DND-41 (cell line): ENCODE data around the gene SCAF8.

Experiments used
- ATAC-seq: fragments of 200-7000 bp; cut with Tn5 transposase; 3 replicates; pipeline ENCODE4 v1.9.1; 2021; ENCODE audit warnings: low read depth; ENCODE audit not compliant: insufficient read depth
- DNase-seq: peaks from one replicate; pipeline ENCODE4 v3.0.0-alpha.2; 2020
- H2AFZ ChIP-seq: 2 replicates; pipeline ENCODE4 v1.6.0; 2012; ENCODE audit warnings: low read depth, low read length
- H3K27ac ChIP-seq: 2 replicates; pipeline ENCODE4 v1.5.1; 2012; ENCODE audit warnings: low read length, inconsistent platforms
- H3K27me3 ChIP-seq: fragments of 200-600 bp; sonication (generic); 2 replicates; pipeline ENCODE4 v1.6.0; 2012; ENCODE audit warnings: low read length, mild to moderate bottlenecking, inconsistent platforms; ENCODE audit not compliant: insufficient read depth, poor library complexity
- H3K36me3 ChIP-seq: 2 replicates; pipeline ENCODE4 v1.5.1; 2012; ENCODE audit warnings: low read length, inconsistent platforms; ENCODE audit not compliant: insufficient read depth
- H3K4me1 ChIP-seq: 2 replicates; pipeline ENCODE4 v1.5.1; 2012; ENCODE audit warnings: mild to moderate bottlenecking, low read length; ENCODE audit not compliant: insufficient read depth
- H3K4me2 ChIP-seq: 2 replicates; pipeline ENCODE4 v1.6.0; 2012; ENCODE audit warnings: mild to moderate bottlenecking, moderate library complexity, low read length, inconsistent platforms; ENCODE audit not compliant: insufficient read depth
- H3K4me3 ChIP-seq, 2 experiments: fragments of 200-600 bp in 1 of 2; shearing (Covaris generic) in 1 of 2; 2 replicates each; pipeline ENCODE4 v1.5.1; 2012 to 2016; ENCODE audit warnings: inconsistent platforms in 2 of 2, low read length in 2 of 2, mild to moderate bottlenecking in 2 of 2, low read depth in 1 of 2, moderate library complexity in 1 of 2
- H3K79me2 ChIP-seq: 2 replicates; pipeline ENCODE4 v1.6.0; 2012; ENCODE audit warnings: low read length, inconsistent platforms; ENCODE audit not compliant: insufficient read depth
- H3K9ac ChIP-seq: 2 replicates; pipeline ENCODE4 v1.6.0; 2012; ENCODE audit warnings: low read depth, mild to moderate bottlenecking, inconsistent platforms, low read length, moderate library complexity
- H3K9me3 ChIP-seq: 2 replicates; pipeline ENCODE4 v1.5.1; 2012; ENCODE audit warnings: low read length, moderate library complexity, mild to moderate bottlenecking, inconsistent platforms; ENCODE audit not compliant: insufficient read depth, severe bottlenecking
- H4K20me1 ChIP-seq: 2 replicates; pipeline ENCODE4 v1.6.0; 2012; ENCODE audit warnings: low read length; ENCODE audit not compliant: insufficient read depth
- EZH2 ChIP-seq: IDR thresholded peaks from 3 replicates; pipeline ENCODE4 v1.6.1; 2012; ENCODE audit warnings: borderline replicate concordance, low read depth, mild to moderate bottlenecking, moderate library complexity, low read length, inconsistent platforms; ENCODE audit not compliant: severe bottlenecking
- TF ChIP-seq, protein P1 (sequence below): IDR thresholded peaks from 2 replicates; pipeline ENCODE4 v1.5.1; 2012; ENCODE audit warnings: borderline replicate concordance, low read length, moderate library complexity, mild to moderate bottlenecking; ENCODE audit not compliant: poor library complexity, severe bottlenecking; ENCODE audit errors: extremely low read depth

Gene SCAF8

DNA sequence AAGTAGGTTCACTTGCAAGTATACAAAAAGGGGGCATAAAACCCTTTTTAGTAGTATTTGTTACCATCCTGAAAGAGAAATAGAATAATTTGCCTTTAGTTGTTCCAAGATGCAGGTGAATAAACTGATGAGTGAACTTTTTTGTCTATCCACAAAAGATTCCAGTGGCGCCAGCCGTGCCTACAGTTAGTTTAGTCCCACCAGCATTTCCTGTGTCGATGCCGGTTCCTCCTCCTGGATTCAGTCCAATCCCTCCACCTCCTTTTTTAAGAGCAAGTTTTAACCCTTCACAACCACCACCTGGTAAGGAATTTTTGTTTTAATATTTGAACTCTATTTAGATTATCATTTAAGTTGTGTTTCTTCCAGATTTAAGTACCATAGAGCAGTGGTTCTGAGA is 90.9 kb downstream of the SCAF8 start:
- TF ChIP-seq, protein P1, sequence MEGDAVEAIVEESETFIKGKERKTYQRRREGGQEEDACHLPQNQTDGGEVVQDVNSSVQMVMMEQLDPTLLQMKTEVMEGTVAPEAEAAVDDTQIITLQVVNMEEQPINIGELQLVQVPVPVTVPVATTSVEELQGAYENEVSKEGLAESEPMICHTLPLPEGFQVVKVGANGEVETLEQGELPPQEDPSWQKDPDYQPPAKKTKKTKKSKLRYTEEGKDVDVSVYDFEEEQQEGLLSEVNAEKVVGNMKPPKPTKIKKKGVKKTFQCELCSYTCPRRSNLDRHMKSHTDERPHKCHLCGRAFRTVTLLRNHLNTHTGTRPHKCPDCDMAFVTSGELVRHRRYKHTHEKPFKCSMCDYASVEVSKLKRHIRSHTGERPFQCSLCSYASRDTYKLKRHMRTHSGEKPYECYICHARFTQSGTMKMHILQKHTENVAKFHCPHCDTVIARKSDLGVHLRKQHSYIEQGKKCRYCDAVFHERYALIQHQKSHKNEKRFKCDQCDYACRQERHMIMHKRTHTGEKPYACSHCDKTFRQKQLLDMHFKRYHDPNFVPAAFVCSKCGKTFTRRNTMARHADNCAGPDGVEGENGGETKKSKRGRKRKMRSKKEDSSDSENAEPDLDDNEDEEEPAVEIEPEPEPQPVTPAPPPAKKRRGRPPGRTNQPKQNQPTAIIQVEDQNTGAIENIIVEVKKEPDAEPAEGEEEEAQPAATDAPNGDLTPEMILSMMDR = no peak
- TF ChIP-seq EZH2 = no peak
- Histone ChIP-seq H3K79me2 (peaks cover 9% of the 10 kb centered on the region; the same call in 1 of the 2 replicates), H4K20me1 (peaks cover 4% of the 10 kb centered on the region; the same call in 1 of the 2 replicates), H3K27ac (no peak overlapping the region), H3K9ac (no peak overlapping the region), H2AFZ (no peak overlapping the region), H3K4me2 (no peak overlapping the region), H3K36me3 (peaks cover 92% of the 10 kb centered on the region), H3K27me3 (no peaks in the 10 kb centered on the region), H3K4me1 (no peaks in the 10 kb centered on the region), H3K4me3 (no peak overlapping the region), H3K9me3 (no peaks in the 10 kb centered on the region)
- DNase-seq = no peak
- no peak for ATAC-seq

DNA sequence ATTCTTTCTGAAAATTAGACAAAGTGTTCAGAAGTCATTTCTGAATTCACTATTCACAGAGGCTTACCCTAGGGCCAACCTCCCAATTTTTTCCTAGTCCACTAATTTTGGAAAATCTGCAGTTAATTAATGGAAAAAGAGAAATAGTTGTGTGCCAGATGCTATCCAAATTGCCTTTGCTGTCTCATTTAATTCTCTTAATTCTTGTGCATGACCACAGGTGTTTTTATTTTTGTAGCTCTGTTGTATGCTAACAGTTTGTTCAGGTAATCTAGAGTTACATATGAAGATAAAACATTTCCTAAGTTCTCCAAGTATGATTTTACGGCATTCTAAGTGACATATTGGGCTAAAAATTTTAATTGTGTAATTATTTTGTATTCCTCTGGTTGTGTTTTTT is 96.8 kb downstream of the SCAF8 start:
- DNase-seq = no peak
- H3K4me3 ChIP-seq = no peak overlapping the region
- H4K20me1 ChIP-seq = 0 out of 2 replicates have a peak, but pooled peaks cover 3% of the 10 kb centered on the region
- H3K79me2 ChIP-seq = peaks cover 35% of the 10 kb centered on the region
- peaks cover 87% of the 10 kb centered on the region for H3K36me3 ChIP-seq
- H3K4me2 ChIP-seq = no peak overlapping the region
- TF ChIP-seq, protein P1 = no peak
- TF ChIP-seq EZH2 = no peak
- H3K9ac ChIP-seq = no peak overlapping the region
- no peak overlapping the region for H3K27ac ChIP-seq
- no peaks in the 10 kb centered on the region for H3K4me1 ChIP-seq
- H3K27me3 ChIP-seq = no peaks in the 10 kb centered on the region
- no peak for ATAC-seq
- no peaks in the 10 kb centered on the region for H3K9me3 ChIP-seq
- H2AFZ ChIP-seq = no peak overlapping the region

- H2AFZ ChIP-seq = no peak overlapping the region
- ATAC-seq (no peak), DNase-seq (no peak)
- no peak overlapping the region for H3K9ac ChIP-seq
- H3K4me3 ChIP-seq = no peak overlapping the region
- no peaks in the 10 kb centered on the region for H3K27me3 ChIP-seq
- TF ChIP-seq, protein P1 = no peak
- TF ChIP-seq EZH2 = no peak
- peaks cover 79% of the 10 kb centered on the region for H3K36me3 ChIP-seq
- H3K4me1 ChIP-seq = no peaks in the 10 kb centered on the region
- H3K4me2 ChIP-seq = no peak overlapping the region
- peaks cover 42% of the 10 kb centered on the region for H3K79me2 ChIP-seq
- H4K20me1 ChIP-seq = 0 out of 2 replicates have a peak, but pooled peaks cover 3% of the 10 kb centered on the region
- H3K27ac ChIP-seq = no peak overlapping the region
- no peaks in the 10 kb centered on the region for H3K9me3 ChIP-seq
These were observed 97.6 kb downstream of the SCAF8 start for GRCh38 chr6:154830771-154831170.

- no peak overlapping the region for H3K9ac ChIP-seq
- H3K79me2 ChIP-seq = peaks cover 79% of the 10 kb centered on the region
- no peak overlapping the region for H3K27ac ChIP-seq
- TF ChIP-seq, protein P1 = no peak
- TF ChIP-seq EZH2 = no peak
- peaks cover 44% of the 10 kb centered on the region for H3K36me3 ChIP-seq
- H3K9me3 ChIP-seq = no peaks in the 10 kb centered on the region
- no peak overlapping the region for H3K4me2 ChIP-seq
- no peak for ATAC-seq
- peaks cover 21% of the 10 kb centered on the region for H4K20me1 ChIP-seq
- DNase-seq = no peak
- H3K4me3 ChIP-seq = no peak overlapping the region
- no peaks in the 10 kb centered on the region for H3K4me1 ChIP-seq
- H2AFZ ChIP-seq = no peak overlapping the region
- no peaks in the 10 kb centered on the region for H3K27me3 ChIP-seq
These were observed 102.1 kb downstream of the SCAF8 start for GRCh38 chr6:154835307-154835706.
